HG02759 (cell line): ENCODE measurements around the gene H6PD.

Experiments used
- ATAC-seq: cut with Tn5 transposase; IDR thresholded peaks from one replicate; pipeline ENCODE4 v1.9.1; 2021; ENCODE audit warnings: mild to moderate bottlenecking, moderate library complexity; ENCODE audit not compliant: unreplicated experiment

Gene H6PD

GRCh38 chr1:9239622-9240401 lies 5.2 kb downstream of the H6PD start:
- no peak for ATAC-seq

GRCh38 chr1:9240914-9241820 lies 6.6 kb downstream of the H6PD start:
- ATAC-seq = no peak

GRCh38 chr1:9241891-9242290 lies 7.3 kb downstream of the H6PD start:
- no peak for ATAC-seq

DNA sequence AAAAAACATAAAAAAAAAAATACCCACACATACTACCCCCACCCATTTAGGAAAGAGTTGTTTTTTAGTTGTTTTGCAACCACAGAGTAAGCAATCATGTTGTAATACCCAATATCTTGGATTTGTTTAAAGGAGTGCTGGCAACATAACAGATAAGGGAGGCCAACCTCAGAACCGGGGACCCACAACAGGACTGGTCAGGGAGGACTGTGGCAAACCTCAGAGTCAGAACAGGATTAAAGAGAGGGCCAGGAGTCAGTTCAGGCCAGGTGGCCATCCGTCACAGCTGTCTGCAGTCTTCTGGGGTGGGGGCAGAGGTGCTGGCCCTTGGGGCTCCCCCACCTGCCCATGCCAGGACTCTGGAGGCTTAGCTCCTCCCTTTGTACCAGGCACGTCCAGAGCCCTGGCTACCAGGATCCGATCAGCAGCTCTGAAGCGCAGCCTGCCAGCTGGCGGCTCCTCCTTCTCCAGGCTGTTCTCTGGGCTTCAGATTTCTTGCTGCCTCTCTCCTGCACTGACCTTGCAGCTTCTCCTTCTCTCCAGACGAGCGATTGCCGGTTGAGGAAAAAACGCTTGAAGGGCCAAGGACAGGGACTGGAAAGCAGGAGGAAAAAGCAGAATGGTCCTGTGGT lies 7.9 kb downstream of the H6PD start:
- no peak for ATAC-seq

- ATAC-seq = no peak
Observed at GRCh38 chr1:9243066-9243739, 8.6 kb downstream of the H6PD start.

- ATAC-seq = no peak
Observed at GRCh38 chr1:9244501-9245229, 10.1 kb downstream of the H6PD start.

GRCh38 chr1:9245230-9245619 lies 10.7 kb downstream of the H6PD start:
- ATAC-seq = no peak

DNA sequence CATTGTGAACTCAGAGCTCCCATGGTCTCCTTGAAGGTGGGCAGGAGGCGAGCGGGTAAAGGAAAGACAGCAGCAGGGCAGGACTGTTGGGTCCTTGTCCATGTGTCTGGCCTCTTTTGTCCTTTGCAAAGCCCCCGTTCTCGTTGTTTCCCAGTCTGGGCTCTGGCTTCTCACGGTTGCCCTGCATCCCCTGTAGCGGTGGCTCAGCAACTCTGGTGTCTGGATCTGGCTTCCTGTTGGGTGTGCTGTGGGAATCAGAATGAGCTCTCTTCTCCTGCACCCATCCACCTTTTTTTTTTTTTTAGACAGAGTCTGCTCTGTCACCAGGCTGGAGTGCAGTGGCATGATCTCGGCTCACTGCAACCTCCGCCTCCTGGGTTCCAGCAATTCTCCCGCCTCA lies 11.1 kb downstream of the H6PD start:
- ATAC-seq = no peak

DNA sequence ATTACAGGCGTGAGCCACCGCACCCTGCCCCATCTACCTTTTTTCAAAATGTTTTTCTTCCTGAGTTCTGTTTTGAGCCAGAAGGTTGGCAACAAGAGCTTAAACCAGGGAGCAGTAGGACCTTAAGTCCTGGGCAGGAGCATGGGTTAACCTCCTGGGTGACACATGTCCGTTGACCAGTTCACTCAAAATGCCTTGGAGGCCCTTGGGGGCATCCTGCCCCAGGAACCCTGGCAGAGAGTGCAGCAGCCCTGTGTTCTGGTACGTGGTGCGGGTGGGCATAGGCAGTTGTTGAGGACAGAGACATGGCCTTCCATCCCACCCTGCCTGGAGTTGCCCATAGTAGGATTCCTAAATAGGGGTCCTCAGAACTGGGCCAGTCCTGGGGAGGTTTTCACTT lies 11.6 kb downstream of the H6PD start:
- no peak for ATAC-seq

DNA sequence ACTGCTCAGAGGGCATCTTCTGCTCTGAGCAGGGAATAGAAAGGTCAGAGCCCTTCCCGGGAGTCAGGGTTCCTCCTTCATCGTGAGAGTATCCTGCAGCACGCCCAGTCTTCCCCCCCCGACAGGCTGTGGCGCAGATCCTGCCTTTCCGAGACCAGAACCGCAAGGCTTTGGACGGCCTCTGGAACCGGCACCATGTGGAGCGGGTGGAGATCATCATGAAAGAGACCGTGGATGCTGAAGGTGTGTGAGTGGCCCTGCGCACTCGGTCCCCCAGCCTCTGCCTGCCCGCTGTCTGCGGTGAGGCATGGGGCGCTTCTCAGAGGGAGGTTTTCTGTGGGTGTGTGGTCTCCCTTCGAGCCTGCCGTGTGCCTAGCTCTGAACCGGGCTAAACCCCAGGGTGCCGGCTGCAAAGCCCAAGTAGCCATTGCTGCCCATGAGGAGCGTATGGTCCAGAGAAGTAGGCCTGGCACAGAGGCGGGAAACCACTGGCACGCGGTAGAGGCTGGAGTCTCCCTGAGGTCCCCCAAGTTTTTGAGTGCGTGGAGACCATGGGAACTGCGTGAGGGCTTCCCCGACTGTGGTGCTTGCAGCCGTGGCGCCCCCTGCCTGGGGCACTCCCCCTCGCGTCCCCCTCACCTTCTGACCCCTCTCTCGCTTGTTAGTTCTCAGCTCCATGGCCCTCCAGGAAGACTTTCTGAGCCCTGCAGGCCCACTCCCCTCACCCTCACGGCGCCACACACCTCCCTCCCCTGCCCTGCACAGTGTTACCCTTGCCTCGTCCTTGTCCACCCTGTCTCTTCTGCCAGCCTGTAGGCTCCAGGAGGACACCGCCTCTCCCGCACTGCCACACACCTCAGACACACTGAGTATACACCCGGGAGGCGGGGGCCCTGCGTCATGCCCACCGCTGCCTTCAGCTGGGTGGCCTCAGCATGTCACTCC lies 12.5 kb downstream of the H6PD start:
- ATAC-seq = no peak

- no peak for ATAC-seq
Observed at GRCh38 chr1:9247894-9248293, 13.3 kb downstream of the H6PD start.

DNA sequence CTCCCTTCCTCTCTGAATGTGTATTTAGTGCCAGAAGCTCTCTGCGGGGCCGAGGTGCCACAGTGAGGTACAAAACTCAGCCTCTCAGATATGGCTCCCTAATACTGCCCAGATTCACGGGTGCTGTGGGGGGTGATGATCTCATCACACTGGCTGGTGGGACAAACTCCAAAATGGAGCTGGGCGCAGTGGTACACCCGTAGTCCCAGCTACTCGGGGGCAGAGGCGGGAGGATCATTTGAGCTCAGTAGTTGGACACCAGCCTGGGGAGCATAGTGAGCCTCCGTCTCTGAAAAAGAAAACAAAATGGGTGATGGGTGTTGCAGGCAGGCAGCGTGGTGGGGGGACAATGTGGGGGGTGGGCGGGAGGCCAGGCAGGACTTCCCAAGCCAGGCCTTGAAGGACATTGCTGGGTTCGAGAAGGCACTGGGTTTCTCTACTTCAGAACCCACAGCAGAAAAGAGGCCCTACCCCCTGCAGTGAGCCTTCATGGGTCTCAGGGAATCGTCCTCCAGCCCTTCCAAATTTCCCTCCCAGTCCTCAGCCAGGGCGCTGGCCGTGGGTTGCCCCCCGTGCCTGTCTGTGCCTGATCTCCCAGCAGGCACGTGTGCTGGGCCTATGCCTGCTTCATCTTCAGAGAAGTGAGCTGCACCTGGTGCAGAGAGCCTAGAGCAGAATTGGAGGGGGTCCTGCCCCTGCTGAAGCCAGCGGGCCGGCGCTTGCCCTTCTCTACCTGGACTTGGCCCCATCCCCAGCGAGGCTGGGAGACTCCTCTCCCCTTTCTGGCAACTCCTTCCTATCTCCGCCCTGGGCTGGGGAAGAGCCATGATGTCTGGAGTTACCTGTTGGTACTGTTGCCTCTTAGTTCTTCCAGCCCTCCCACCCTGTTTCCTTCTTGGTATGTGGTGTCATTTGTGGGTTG lies 14.0 kb downstream of the H6PD start:
- ATAC-seq = no peak

GRCh38 chr1:9249263-9249533 lies 14.6 kb downstream of the H6PD start:
- no peak for ATAC-seq

DNA sequence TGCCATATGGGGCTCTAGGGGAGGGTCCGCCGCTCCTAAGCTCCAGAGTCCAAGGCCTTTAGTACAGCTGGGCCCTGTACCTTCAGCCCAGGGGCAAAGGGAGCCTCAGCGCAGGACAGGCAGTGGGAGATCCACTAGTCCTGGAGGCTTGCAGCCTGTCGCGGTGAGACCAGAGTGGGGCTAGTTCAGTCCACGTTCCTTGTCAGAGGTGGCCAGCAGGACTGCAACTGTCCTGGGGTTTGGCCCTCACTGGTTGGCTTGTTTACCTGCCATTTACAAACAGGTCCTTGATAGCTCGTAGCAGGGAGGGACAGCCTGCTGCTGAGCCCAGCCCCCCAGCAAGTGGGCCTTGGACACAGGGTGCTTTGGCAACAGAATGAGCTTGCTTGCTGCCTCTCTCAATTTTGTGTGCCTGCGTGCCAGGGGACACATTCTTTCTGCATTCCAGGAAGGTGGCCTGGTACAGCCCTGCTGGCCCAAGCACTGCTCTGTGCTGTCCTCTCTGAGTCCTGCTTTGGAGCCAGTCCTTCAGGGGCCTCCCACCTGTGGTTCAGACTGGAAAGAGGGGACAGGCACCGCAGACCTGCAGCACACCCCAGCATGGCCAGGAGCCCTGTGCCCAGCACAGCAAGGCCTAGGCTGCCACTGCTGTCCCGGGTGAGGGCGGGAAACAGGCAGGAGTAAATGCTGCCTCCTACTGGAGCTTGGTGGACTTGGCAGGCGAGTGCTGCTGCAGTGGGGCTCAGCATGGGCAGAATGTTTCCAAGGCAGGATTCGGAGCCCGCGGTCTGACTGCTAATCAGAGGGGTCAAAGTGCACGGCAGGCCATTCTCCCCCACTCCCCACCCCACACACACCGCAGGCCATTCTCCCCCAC lies 15.2 kb downstream of the H6PD start:
- ATAC-seq = no peak

DNA sequence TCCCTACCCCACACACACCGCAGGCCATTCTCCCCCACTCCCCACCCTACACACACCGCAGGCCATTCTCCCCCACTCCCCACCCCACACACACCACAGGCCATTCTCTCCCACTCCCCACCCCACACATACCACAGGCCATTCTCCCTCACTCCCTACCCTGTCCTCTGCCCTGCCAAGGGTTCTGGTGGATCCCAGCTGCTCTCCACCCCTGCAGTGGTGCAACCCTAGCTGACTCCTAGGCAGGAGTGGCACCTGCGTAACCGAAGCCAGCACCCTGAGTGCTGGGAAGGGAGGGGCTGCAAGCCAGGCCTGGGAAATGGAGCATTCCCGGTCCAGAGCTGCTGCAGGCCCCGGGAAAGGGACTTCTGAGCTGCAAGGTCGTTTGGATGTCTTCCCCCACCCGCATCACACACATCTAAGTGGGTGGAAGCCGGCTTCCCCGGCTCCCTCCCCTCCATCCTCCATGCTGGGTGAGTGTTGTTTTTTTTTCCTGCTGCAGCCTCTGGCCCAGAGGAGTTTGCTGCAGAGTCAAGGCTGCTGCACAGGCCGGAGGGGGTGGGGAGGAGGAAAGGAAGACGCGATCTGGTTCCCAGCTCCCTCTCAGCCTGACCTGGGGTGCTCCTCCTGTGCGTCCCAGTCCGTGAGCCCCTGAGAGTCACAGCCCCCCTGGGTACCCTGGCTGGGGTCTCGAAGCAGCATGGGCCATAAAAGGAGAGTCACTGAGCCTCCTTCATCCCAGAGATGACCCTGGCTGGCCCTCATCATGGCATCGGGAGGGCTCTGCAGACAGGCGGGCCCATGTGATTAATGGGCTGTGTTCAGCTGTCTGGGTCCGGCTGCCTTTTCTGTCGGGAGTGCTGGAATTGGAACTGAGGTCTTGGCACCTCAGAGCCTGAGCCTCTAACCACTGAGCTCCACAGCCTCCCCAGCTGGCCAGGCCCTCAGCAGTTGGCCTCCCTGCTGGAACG lies 16.1 kb downstream of the H6PD start:
- no peak for ATAC-seq

- ATAC-seq = no peak
Observed at GRCh38 chr1:9251501-9251900, 16.9 kb downstream of the H6PD start.
